Stimulated activated CD4-positive, alpha-beta T cell treated with anti-CD3 and anti-CD28 coated beads, Interleukin-1b, Interleukin-23, amount 100 ng/mL, for 24 hours (primary cell): ENCODE measurements around the gene SEPHS2.
"Not testable (repeated sequence)": the region's sequence is repeated elsewhere in the genome, so short reads cannot be mapped to it uniquely, and the experiment has no call there.

Source experiments
- DNase-seq, 4 experiments: peaks; one replicate each; pipeline ENCODE4 v3.0.0-alpha.2; 2020; ENCODE audit warnings: low read depth in 4 of 4, low spot score in 1 of 4

The SEPHS2 gene

GRCh38 chr16:30445408-30446202 is at the start of gene SEPHS2:
TSS of gene SEPHS2 (minus strand) at chr16:30445874. CDS start at chr16:30445727, 147 bp downstream.
- DNase-seq: peak; percentile 73 to 93 (median 92)

- DNase-seq: no peak
Observed at GRCh38 chr16:30494709-30495108, 49.0 kb upstream of the SEPHS2 start.

DNA sequence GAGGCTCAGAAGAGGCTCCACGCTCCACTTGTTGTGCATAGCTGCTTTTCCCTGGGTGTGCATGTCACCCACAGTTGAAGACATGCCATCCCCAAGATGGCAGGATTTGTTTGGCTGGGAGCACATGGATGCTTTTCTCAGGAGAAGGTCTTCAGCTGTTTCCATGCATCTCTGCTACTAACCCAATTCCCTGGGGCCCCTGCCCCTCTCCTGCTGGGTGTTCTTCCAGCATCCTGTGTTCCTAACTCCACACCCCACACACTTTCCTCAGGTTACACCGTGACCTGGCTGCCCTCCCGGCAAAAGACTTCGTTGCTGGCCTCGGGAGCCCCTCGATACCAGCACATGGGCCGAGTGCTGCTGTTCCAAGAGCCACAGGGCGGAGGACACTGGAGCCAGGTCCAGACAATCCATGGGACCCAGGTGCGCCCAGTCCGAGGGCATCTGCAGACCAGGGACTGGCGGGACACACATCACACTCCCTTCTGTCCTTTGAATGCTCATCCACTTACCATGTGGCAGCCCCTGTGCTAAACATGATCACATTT is 48.3 kb upstream of the SEPHS2 start:
- no peak for DNase-seq

DNA sequence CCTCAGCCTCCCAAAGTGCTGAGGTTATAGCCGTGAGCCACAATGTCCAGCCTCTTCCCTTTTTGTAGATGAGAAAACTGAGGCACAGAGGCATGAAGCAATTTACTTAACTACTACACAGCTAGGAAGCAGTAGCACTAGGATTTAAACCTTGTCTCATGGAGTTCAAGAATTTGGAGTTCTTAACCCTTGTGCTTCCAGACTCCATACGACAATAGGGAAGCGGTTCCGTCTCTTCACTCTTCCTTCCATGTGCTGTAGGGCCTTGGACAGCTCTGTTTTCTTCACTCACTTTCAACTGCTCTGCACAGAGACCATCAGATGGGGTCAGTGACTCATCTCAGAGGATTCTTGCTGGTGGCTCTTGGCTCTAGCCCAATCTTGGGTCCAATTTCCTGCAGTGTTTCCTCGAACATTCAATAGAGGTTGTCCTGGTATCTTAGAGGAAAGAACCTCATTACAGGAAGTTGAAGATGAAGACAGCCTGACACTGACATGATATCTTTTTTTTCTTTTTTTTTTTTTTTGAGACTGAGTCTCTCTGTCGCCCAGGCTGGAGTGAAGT is 46.2 kb upstream of the SEPHS2 start:
- peak in 1 of 4 experiments; percentile 20 for DNase-seq

DNA sequence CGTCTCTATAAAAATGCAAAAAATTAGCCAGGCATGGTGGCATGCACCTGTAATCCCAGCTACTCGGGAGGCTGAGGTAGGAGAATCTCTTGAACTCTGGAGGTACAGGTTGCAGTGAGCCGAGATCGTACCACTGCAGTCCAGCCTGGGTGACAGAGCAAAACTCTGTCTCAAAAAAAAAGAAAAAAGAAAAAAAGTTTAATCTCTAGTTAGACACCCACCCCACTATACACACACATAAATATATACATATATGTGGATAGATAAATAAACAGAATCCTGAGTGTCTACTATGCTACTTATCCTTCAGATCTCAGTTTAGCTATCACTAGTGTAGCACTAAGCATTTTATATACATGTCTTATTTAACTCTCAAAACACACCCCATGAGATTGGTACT is 45.6 kb upstream of the SEPHS2 start:
- DNase-seq: no peak

DNA sequence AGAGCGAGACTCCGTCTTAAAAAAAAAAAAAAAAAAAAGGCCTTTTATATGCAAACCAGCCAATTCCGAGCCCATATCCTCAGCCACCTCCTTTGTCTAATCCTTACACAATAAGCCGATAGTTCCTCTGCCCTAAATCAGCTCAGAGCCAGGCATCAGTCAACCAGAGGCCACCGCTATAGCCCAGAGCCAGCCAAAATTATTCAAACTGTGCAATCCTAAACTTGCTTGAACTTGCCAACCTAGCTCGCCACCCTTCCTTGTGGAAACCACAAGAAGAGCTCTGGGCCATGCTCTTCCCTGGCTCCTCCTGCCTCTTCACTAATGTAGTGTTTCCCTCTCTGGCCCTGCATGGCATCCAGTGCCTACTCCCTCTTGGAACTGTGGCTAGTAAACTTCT is 44.5 kb upstream of the SEPHS2 start:
- DNase-seq: no peak

DNA sequence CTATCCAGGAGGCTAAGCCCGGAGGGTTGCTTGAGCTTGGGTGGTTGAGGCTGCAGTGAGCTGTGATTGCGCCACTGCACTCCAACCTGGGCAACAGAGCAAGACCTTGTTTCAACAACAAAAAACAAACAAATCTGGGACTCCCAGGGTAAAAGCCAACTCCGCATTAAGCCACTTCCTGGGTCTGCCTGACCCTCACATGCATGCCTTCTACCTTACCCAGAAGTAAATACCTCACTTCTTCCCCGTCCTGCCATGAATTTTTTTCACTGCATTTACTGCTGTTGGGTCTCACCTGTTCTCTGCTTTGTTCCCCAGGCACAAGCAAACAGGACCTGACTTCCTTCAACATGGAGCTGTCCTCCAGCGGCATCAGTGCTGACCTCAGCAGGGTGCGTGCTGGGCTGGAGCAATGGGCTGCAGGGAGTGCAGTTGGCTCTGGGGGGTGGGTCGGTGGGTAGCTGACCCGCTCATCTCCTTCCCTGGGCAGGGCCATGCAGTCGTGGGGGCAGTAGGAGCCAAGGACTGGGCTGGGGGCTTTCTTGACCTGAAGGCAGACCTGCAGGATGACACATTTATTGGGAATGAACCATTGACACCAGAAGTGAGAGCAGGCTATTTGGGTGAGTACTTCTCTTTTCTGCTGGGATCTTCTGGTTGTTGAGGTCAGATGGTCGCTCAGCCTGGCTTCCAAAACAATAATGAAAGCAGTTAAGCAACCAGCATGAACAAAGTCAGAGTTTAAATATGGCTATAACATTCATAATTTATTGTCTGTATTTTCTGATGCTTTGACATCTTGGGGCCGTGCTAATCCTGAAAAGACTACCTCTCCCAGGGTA is 43.3 kb upstream of the SEPHS2 start:
- no peak for DNase-seq

DNA sequence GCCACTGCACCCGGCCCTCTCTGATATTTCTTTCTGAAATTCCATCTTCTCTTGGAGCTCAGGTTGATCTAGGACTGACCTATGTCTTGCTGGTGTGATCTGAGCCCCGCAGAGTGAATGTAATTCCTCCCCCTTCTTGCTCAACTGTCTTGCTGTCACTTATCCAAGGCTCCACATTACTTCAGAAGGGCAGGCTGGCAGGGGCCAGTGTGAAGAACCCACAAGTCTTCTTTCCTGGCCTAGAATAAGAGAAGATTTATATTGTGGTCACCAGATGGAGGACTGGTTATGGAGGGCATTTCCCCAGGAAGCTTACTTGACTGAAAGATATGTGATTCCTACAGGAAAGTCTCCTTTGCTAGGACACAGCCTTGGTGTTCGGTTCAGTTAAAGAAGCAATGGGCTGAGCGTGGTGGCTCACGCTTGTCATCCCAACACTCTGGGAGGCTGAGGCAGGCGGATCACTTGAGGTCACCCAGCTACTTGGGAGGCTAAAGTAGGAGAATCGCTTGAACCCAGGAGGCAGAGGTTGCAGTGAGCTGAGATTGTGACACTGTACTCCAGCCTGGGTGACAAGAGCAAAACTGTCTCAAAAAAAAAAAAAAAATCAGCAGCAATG is 40.3 kb upstream of the SEPHS2 start:
- DNase-seq: no peak

- no peak for DNase-seq
Observed at GRCh38 chr16:30484887-30485286, 39.2 kb upstream of the SEPHS2 start.

DNA sequence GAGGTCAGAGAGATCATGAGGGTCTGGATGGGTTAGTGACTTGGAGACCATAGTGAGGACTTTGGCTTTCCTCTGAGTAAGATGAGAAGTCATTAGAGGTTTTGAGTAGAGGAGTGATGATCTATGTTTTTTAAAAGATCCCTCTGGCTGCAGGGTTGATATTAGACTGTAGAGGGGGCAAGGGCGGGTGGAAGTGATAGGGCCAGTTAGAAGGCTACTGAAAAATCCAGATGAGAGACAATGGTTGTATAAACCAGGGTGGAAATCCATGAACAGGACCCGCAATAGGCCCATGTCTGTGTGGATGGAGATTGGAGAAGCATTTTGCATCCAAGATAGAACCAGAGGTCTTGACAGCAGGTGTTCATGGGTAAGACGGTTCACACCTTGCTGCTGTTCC is 36.7 kb upstream of the SEPHS2 start:
- no peak for DNase-seq

- no peak for DNase-seq
Observed at GRCh38 chr16:30481381-30481780, 35.7 kb upstream of the SEPHS2 start.

- no peak for DNase-seq
Observed at GRCh38 chr16:30478766-30479478, 33.2 kb upstream of the SEPHS2 start.

- DNase-seq: not testable (repeated sequence)
Observed at GRCh38 chr16:30477773-30478172, 32.1 kb upstream of the SEPHS2 start.

DNA sequence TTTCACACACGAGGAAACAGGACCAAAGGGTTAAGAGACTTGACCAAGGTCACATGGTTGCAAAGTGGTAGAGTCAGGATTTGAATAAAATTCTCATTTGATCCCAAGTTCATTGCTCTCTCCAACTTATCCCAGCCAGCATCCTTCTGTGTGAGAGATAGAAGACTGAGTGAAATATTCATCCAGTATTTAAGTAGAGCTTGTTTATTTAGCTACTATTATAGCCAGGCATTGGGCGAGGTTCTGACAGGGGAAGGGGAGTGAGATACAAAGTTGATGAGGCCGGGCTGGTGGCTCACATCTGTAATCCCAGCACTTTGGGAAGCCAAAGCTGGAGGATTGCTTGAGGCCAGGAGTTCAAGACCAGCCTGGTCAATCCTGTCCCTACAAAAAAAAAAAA is 31.3 kb upstream of the SEPHS2 start:
- no peak for DNase-seq

DNA sequence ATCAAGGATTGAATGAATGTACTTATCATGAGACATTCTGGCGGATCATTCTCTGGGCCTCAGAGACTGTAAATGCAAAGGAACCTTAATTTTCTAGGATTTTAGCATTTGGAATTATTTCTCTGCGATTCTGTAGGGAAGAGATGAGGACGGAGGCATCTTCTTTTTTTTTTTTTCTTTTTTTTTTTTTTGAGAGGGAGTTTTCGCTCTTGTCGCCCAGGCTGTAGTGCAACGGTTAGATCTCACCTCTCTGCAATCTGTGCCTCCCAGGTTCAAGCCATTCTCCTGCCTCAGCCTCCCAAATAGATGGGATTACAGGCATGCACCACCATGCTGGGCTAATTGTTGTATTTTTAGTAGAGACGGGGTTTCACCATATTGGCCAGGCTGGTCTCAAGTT is 29.0 kb upstream of the SEPHS2 start:
- DNase-seq: no peak

DNA sequence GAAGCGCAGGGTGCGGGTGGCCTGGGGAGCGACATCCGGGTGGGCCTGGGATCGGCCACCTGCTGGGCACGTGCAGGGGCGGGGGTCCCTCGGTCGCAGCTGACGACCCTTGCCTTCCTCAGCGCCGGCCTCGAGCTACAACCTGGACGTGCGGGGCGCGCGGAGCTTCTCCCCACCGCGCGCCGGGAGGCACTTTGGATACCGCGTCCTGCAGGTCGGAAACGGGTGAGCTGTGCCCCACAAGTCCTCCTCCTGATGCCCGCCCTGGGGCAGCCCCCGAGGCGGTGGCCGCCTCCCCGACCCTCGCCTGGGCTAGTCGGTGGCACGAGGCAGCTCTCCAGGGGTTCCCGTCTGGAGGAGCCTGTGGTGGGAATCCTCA is 28.4 kb upstream of the SEPHS2 start:
- no peak for DNase-seq

- DNase-seq: peak; percentile 32 to 63 (median 46)
Observed at GRCh38 chr16:30473231-30474073, 27.8 kb upstream of the SEPHS2 start.

DNA sequence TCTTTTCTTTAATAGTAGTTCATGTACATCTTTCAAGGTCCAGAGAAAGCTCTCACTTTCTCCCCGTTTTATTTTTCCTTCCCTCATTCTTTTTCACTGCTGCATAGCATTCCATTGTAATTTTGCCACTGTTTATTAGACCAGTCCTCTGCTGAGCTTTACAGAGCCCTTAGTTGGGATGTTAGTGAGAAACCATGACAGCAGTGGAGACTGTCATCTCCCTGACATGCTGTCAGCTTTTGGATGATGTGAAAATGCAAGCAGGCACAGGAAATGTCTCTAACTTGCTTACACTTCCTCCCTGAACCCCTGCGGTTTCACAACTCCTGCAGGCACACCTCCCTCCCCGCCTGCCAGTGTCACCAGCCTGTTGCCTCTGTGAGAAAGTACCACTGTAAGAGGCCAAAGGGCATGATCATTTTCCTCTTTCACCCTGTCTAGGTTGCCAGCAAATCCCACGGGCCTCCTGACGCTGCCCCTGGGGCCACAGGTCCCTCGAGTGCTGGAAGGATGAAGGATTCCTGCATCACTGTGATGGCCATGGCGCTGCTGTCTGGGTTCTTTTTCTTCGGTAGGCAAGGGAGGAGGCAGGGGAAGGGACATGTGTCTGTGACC is 26.8 kb upstream of the SEPHS2 start, which contains the start of gene ITGAL:
ITGAL (plus strand) TSS at position 415 of the 615 bp plus-strand sequence; CDS start at position 511, 96 bp downstream.
- peak; percentile 55 to 80 (median 66) for DNase-seq

DNA sequence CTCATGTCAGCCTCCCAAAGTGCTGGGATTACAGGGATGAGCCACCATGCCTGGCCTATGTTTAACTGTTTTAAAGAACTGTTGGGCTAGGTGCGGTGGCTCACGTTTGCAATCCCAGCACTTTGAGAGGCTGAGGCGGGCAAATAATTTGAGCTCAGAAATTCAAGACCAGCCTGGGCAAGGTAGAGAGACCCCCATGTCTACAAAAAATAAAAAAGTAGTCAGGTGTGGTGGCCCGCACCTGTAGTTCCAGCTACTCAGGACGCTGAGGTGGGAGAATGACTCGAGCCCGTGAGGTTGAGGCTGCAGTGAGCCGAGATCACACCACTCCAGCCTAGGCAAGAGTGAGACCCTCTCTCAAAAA is 24.9 kb upstream of the SEPHS2 start:
- no peak for DNase-seq
